ENCODE measurements around the gene OBP2A. TPM values are rescaled to one million over a fixed set of nuclear protein-coding genes. Genes with fewer than 3 reads are reported as not detected.

OBP2A gene
- total and polyA plus RNA-seq, 2 of the 8 experiments (the other 6 are each of a cell fraction or from before 2014, with no cell fraction given), result not detected

DNA sequence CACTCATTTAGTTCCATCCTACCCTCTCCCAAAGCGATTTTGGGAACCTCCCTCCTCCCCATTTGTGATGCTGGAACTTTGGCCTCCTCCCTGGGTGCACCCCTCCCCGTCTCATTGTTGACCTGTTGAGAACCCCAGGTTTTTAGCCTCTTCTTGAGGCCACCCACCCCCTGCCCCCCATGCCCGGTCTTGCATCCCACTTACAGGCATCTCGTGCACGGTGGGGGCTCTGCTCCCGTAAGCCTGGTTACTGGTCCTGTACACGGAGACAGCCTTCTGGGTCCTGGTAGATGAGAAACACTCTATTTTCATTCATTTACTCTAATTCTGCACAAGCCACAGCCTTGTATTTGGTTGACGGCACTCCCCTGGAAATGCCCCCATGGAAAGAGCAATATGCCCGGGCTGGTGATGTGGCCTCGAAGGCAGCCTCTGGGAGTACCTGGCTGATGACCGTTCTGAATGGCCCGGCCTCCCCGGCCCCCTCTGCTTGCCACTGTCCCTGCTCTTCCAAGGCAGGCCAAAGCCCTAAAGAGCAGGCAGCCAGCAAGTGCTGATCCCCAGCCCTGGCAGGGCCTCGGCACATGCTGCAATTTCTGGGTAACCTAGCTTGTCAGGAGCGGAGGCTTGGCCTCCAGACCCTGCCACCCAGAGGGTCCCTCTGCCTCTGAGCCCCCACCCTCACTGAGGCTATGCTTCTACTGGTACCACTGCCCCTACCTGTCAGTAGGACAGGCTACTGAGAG, 47.4 kb upstream of the OBP2A start (continued):
- TF ChIP-seq SIX5 (IDR thresholded peaks at IDR 0.05; ENCODE audit: low read depth, low read length) (no peak), MAFK (IDR thresholded peaks at IDR 0.05; ENCODE audit: low read depth, low read length) (no peak), SRF (IDR thresholded peaks at IDR 0.05; ENCODE audit: low read depth, low read length) (no peak)
- TF ChIP-seq, protein P1, sequence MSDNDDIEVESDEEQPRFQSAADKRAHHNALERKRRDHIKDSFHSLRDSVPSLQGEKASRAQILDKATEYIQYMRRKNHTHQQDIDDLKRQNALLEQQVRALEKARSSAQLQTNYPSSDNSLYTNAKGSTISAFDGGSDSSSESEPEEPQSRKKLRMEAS (IDR thresholded peaks at IDR 0.05), result no peak
- TF ChIP-seq, protein P2, sequence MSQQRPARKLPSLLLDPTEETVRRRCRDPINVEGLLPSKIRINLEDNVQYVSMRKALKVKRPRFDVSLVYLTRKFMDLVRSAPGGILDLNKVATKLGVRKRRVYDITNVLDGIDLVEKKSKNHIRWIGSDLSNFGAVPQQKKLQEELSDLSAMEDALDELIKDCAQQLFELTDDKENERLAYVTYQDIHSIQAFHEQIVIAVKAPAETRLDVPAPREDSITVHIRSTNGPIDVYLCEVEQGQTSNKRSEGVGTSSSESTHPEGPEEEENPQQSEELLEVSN (IDR thresholded peaks at IDR 0.05), result no peak
- TF ChIP-seq, protein P3, sequence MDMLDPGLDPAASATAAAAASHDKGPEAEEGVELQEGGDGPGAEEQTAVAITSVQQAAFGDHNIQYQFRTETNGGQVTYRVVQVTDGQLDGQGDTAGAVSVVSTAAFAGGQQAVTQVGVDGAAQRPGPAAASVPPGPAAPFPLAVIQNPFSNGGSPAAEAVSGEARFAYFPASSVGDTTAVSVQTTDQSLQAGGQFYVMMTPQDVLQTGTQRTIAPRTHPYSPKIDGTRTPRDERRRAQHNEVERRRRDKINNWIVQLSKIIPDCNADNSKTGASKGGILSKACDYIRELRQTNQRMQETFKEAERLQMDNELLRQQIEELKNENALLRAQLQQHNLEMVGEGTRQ (IDR thresholded peaks at IDR 0.05; ENCODE audit: low read length), result no peak

Data from H1 (cell line).